WTC11 (cell line): ENCODE data around the gene PPP2R5A.

ENCODE experiments used
- CTCF ChIP-seq: fragments of 200-600 bp; IDR thresholded peaks from 2 replicates; pipeline ENCODE4 v1.8.0; 2022; ENCODE audit warnings: antibody characterized with exemption
- HMGXB4 ChIP-seq: sonication (generic); formaldehyde crosslinking; IDR thresholded peaks from 2 replicates; pipeline ENCODE4 v1.8.1; 2023; ENCODE audit warnings: mild to moderate bottlenecking, moderate library complexity, missing genetic modification reagents
- PRDM15 ChIP-seq: sonication (generic); formaldehyde crosslinking; IDR thresholded peaks from 2 replicates; pipeline ENCODE4 v1.8.0; 2022; ENCODE audit warnings: missing genetic modification reagents
- RELA ChIP-seq: sonication (generic); formaldehyde crosslinking; IDR thresholded peaks from 2 replicates; pipeline ENCODE4 v1.8.1; 2022; ENCODE audit warnings: missing genetic modification reagents, mild to moderate bottlenecking, borderline replicate concordance
- SMAD3 ChIP-seq: sonication (generic); formaldehyde crosslinking; IDR thresholded peaks from 2 replicates; pipeline ENCODE4 v1.8.0; 2022; ENCODE audit warnings: missing genetic modification reagents, mild to moderate bottlenecking, borderline replicate concordance
- ZNF232 ChIP-seq: sonication (generic); formaldehyde crosslinking; IDR thresholded peaks from 2 replicates; pipeline ENCODE4 v1.8.0; 2022; ENCODE audit warnings: mild to moderate bottlenecking, missing genetic modification reagents
- ZNF317 ChIP-seq: sonication (generic); formaldehyde crosslinking; IDR thresholded peaks from 2 replicates; pipeline ENCODE4 v1.8.1; 2023; ENCODE audit warnings: low read depth, mild to moderate bottlenecking, moderate library complexity, missing genetic modification reagents, borderline replicate concordance

- TF ChIP-seq PRDM15 (CRISPR knock-in tag) (no peak), CTCF (no peak), HMGXB4 (CRISPR knock-in tag) (no peak), ZNF317 (CRISPR knock-in tag) (no peak), RELA (no peak), SMAD3 (CRISPR knock-in tag) (no peak), ZNF232 (no peak)
Observed at GRCh38 chr1:212377644-212378043, 92.4 kb downstream of the PPP2R5A start.
